Neural cell (in vitro differentiated cells): Measurements from ENCODE around the gene BTD. TPM values are rescaled to one million over a fixed set of nuclear protein-coding genes. Genes with fewer than 3 reads are reported as not detected.

Experiments used
- H2AFZ ChIP-seq: fragments of 200-600, 300-800 bp; sonication (generic), shearing (Covaris generic); 2 replicates; pipeline ENCODE4 v1.6.0; 2014; ENCODE audit warnings: low read depth, mild to moderate bottlenecking, antibody characterized with exemption, low read length, moderate library complexity
- H3F3A ChIP-seq: fragments of 200-600 bp; shearing (Covaris generic); 2 replicates; pipeline ENCODE4 v1.6.1; 2016; ENCODE audit warnings: mild to moderate bottlenecking, moderate library complexity, mixed read lengths, antibody characterized with exemption, low read length; ENCODE audit not compliant: insufficient read depth, poor library complexity, severe bottlenecking
- H3K27ac ChIP-seq: fragments of 200-600, 300-800 bp; sonication (generic), shearing (Covaris generic); 2 replicates; pipeline ENCODE4 v1.5.1; 2014; ENCODE audit warnings: mild to moderate bottlenecking, low read length, moderate library complexity
- H3K27me3 ChIP-seq: fragments of 300-800, 200-600 bp; sonication (generic), shearing (Covaris generic); 2 replicates; pipeline ENCODE4 v1.6.0; 2014; ENCODE audit warnings: mild to moderate bottlenecking, low read depth, low read length, moderate library complexity; ENCODE audit not compliant: insufficient read depth
- H3K36me3 ChIP-seq: fragments of 300-800, 200-600 bp; sonication (generic), shearing (Covaris generic); 2 replicates; pipeline ENCODE4 v1.5.1; 2014; ENCODE audit warnings: mild to moderate bottlenecking, antibody characterized with exemption, low read length, moderate library complexity; ENCODE audit not compliant: insufficient read depth
- H3K4me2 ChIP-seq: fragments of 300-800, 200-600 bp; sonication (generic), shearing (Covaris generic); 2 replicates; pipeline ENCODE4 v1.6.0; 2014; ENCODE audit warnings: mild to moderate bottlenecking, low read length
- H3K4me3 ChIP-seq: fragments of 300-800, 200-600 bp; sonication (generic), shearing (Covaris generic); 2 replicates; pipeline ENCODE4 v1.5.1; 2014; ENCODE audit warnings: mild to moderate bottlenecking, low read length, moderate library complexity
- H3K79me2 ChIP-seq: fragments of 200-600 bp; shearing (Covaris generic); replicated peaks from 2 replicates; pipeline ENCODE4 v1.6.0; 2014; ENCODE audit warnings: mild to moderate bottlenecking, low read length, moderate library complexity; ENCODE audit not compliant: insufficient read depth
- H3K9ac ChIP-seq: fragments of 300-800, 200-600 bp; sonication (generic), shearing (Covaris generic); 2 replicates; pipeline ENCODE4 v1.6.1; 2016; ENCODE audit warnings: mild to moderate bottlenecking, low read length, mixed read lengths
- H3K9me2 ChIP-seq: fragments of 200-600 bp; shearing (Covaris generic); 2 replicates; pipeline ENCODE4 v1.6.1; 2016; ENCODE audit warnings: mild to moderate bottlenecking, low read length, mixed read lengths; ENCODE audit not compliant: insufficient read depth
- H3K9me3 ChIP-seq: fragments of 200-600, 300-800 bp; sonication (generic), shearing (Covaris generic); 2 replicates; pipeline ENCODE4 v1.6.1; 2016; ENCODE audit warnings: mild to moderate bottlenecking, mixed run types, low read length, moderate library complexity, mixed read lengths
- H4K20me1 ChIP-seq: fragments of 200-600 bp; shearing (Covaris generic); 2 replicates; pipeline ENCODE4 v1.6.1; 2016; ENCODE audit warnings: mild to moderate bottlenecking, mixed run types; ENCODE audit not compliant: insufficient read depth
- EP300 ChIP-seq: fragments of 450-650 bp; conservative IDR thresholded peaks from 2 replicates; pipeline ENCODE4 v1.6.1; 2014; ENCODE audit warnings: antibody characterized with exemption, mild to moderate bottlenecking, moderate library complexity; ENCODE audit not compliant: poor library complexity, severe bottlenecking
- EZH2 ChIP-seq: fragments of 200-600, 300-800 bp; shearing (Covaris generic), sonication (generic); IDR thresholded peaks from 2 replicates; pipeline ENCODE4 v1.6.1; 2014; ENCODE audit warnings: antibody characterized with exemption, low read length, borderline replicate concordance, mild to moderate bottlenecking; ENCODE audit not compliant: insufficient read depth, poor library complexity, severe bottlenecking
- MXI1 ChIP-seq: fragments of 450-650 bp; conservative IDR thresholded peaks from 2 replicates; pipeline ENCODE4 v1.6.1; 2014; ENCODE audit warnings: antibody characterized with exemption, mild to moderate bottlenecking; ENCODE audit not compliant: poor library complexity, severe bottlenecking
- POLR2AphosphoS5 ChIP-seq: IDR thresholded peaks from 2 replicates; pipeline ENCODE4 v1.6.1; 2012
- RAD21 ChIP-seq: fragments of 450-650 bp; conservative IDR thresholded peaks from 2 replicates; pipeline ENCODE4 v1.6.1; 2014; ENCODE audit warnings: antibody characterized with exemption, mild to moderate bottlenecking, moderate library complexity
- SMC3 ChIP-seq: fragments of 450-650 bp; conservative IDR thresholded peaks from 2 replicates; pipeline ENCODE4 v1.6.1; 2014; ENCODE audit warnings: antibody characterized with exemption, mild to moderate bottlenecking, moderate library complexity; ENCODE audit not compliant: poor library complexity
- TAF1 ChIP-seq: IDR thresholded peaks from 2 replicates; pipeline ENCODE4 v1.6.1; 2012; ENCODE audit warnings: low read depth
- polyA plus RNA-seq: library from polyadenylated mRNA; depleted of rRNA; stranded (reverse); fragments of >200 nt; gene quantifications from 2 replicates; pipeline ENCODE4 v1.2.3, GENCODE V29; 2014
- TF ChIP-seq, protein P1 (sequence below): fragments of 450-650 bp; IDR thresholded peaks from 2 replicates; pipeline ENCODE4 v1.5.1; 2014; ENCODE audit warnings: antibody characterized with exemption, mild to moderate bottlenecking, moderate library complexity; ENCODE audit not compliant: poor library complexity, severe bottlenecking
- TF ChIP-seq, protein P2 (sequence below): IDR thresholded peaks from 2 replicates; pipeline ENCODE4 v1.6.1; 2012; ENCODE audit warnings: borderline replicate concordance

BTD gene
- polyA plus RNA-seq, 1 donor from 2014 or later, result 4.6 TPM

DNA sequence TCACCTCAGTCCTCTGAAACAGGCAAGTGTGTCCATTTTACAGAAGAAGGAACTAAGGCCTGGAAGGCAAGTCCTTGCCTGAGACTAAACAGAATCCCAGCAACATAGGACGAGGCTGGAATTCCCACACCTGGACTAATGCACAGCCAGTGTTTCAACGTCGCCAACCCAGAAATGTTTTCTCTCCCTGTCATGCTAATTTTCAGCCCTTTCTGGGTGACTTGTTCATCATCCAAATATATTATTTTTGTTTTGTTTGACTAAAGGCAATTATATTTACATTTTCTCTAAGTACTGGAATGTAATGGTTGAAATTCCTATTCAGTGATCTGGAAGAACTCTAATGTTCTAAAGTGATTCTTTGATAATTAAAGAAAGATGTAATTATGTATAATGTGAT is 51.8 kb downstream of the BTD start:
- Histone ChIP-seq H4K20me1 (no peaks in the 10 kb centered on the region), H3K79me2 (no peaks in the 10 kb centered on the region), H3K9ac (no peak overlapping the region), H2AFZ (no peak overlapping the region), H3K4me2 (no peak overlapping the region), H3K27ac (no peak overlapping the region), H3K9me2 (no peaks in the 10 kb centered on the region), H3F3A (no peaks in the 10 kb centered on the region), H3K27me3 (no peaks in the 10 kb centered on the region), H3K9me3 (no peaks in the 10 kb centered on the region), H3K4me3 (no peak overlapping the region), H3K36me3 (no peaks in the 10 kb centered on the region)
- TF ChIP-seq EZH2, result no peak
- TF ChIP-seq, protein P1, sequence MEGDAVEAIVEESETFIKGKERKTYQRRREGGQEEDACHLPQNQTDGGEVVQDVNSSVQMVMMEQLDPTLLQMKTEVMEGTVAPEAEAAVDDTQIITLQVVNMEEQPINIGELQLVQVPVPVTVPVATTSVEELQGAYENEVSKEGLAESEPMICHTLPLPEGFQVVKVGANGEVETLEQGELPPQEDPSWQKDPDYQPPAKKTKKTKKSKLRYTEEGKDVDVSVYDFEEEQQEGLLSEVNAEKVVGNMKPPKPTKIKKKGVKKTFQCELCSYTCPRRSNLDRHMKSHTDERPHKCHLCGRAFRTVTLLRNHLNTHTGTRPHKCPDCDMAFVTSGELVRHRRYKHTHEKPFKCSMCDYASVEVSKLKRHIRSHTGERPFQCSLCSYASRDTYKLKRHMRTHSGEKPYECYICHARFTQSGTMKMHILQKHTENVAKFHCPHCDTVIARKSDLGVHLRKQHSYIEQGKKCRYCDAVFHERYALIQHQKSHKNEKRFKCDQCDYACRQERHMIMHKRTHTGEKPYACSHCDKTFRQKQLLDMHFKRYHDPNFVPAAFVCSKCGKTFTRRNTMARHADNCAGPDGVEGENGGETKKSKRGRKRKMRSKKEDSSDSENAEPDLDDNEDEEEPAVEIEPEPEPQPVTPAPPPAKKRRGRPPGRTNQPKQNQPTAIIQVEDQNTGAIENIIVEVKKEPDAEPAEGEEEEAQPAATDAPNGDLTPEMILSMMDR, result no peak
- no peak for TF ChIP-seq RAD21
- TF ChIP-seq MXI1, result no peak
- TF ChIP-seq EP300, result no peak
- no peak for TF ChIP-seq TAF1
- TF ChIP-seq, protein P2, sequence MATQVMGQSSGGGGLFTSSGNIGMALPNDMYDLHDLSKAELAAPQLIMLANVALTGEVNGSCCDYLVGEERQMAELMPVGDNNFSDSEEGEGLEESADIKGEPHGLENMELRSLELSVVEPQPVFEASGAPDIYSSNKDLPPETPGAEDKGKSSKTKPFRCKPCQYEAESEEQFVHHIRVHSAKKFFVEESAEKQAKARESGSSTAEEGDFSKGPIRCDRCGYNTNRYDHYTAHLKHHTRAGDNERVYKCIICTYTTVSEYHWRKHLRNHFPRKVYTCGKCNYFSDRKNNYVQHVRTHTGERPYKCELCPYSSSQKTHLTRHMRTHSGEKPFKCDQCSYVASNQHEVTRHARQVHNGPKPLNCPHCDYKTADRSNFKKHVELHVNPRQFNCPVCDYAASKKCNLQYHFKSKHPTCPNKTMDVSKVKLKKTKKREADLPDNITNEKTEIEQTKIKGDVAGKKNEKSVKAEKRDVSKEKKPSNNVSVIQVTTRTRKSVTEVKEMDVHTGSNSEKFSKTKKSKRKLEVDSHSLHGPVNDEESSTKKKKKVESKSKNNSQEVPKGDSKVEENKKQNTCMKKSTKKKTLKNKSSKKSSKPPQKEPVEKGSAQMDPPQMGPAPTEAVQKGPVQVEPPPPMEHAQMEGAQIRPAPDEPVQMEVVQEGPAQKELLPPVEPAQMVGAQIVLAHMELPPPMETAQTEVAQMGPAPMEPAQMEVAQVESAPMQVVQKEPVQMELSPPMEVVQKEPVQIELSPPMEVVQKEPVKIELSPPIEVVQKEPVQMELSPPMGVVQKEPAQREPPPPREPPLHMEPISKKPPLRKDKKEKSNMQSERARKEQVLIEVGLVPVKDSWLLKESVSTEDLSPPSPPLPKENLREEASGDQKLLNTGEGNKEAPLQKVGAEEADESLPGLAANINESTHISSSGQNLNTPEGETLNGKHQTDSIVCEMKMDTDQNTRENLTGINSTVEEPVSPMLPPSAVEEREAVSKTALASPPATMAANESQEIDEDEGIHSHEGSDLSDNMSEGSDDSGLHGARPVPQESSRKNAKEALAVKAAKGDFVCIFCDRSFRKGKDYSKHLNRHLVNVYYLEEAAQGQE, result no peak
- TF ChIP-seq POLR2AphosphoS5, result no peak
- TF ChIP-seq SMC3, result no peak

DNA sequence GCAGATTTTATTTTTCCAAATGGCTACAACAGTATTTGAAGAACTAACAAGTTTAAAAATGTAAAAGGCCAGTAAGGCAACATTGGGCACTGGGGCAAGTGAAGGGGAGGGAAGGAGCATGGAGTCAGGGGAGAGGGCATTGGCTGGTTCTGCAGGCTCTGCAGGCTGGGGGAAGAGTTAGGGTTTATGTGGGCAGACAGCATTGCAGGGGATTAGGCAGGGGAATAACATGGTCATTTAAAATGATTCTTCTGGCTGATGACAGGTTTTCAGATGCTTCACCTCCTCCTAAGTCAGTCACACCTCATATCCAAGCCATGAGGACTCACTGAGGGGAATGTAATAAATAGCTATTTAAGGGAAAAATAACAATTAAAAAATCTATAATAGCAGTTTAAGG is 52.6 kb downstream of the BTD start:
- Histone ChIP-seq H3K4me3 (no peak overlapping the region), H3K9me2 (no peaks in the 10 kb centered on the region), H2AFZ (no peak overlapping the region), H3K79me2 (no peaks in the 10 kb centered on the region), H3K9me3 (no peaks in the 10 kb centered on the region), H3K27me3 (no peaks in the 10 kb centered on the region), H4K20me1 (no peaks in the 10 kb centered on the region), H3K4me2 (no peak overlapping the region), H3F3A (no peaks in the 10 kb centered on the region), H3K9ac (no peak overlapping the region), H3K27ac (no peak overlapping the region), H3K36me3 (no peaks in the 10 kb centered on the region)
- TF ChIP-seq RAD21, result no peak
- TF ChIP-seq, protein P1, result no peak
- no peak for TF ChIP-seq SMC3
- TF ChIP-seq EZH2, result no peak
- TF ChIP-seq POLR2AphosphoS5, result no peak
- TF ChIP-seq, protein P2, result no peak
- no peak for TF ChIP-seq EP300
- no peak for TF ChIP-seq MXI1
- TF ChIP-seq TAF1, result no peak
